ENCODE measurements around the gene CBLC. TPM values are rescaled to one million over a fixed set of nuclear protein-coding genes. Genes with fewer than 3 reads are reported as not detected.

CBLC gene
- total RNA-seq, 3 donors from 2014 or later (not counting 1 experiment from before 2014, with no cell fraction given) = not detected

DNA sequence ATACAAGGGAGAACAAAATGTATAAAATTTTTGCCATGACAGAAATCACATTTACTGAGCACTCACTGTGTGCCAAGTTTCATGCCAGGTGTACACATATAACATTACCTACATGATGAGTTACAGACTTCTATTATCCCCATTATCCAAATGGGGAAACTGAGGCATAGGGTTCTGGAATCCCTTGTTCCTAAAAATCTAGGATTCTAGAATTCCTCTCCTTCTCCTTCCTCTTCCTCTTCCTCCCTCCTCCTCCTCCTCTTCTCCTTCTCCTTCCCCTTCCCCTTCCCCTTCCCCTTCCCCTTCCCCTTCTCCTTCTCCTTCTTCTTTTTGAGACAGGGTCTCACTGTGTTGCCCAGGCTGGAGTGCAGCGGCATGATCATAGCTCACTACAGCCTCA lies 43.3 kb upstream of the CBLC start:
- H3K4me3 ChIP-seq (ENCODE audit: low read length) = no peak overlapping the region
- 0% methylated on average over 1 of the region's 1 CpG for WGBS (ENCODE audit: insufficient coverage)
- DNase-seq (no peak), ATAC-seq (no peak)
- H3K9me3 ChIP-seq (ENCODE audit: control insufficient read depth, insufficient read depth, low read length) = peaks cover 3% of the 10 kb centered on the region
- H3K4me1 ChIP-seq (ENCODE audit: control insufficient read depth, insufficient read depth, low read length) = peaks cover 33% of the 10 kb centered on the region
- H3K4me1 Mint-ChIP-seq = peaks cover 18 to 24% of the 10 kb centered on the region in 2 donors
- no peak overlapping the region for H3K27ac Mint-ChIP-seq
- no peaks in the 10 kb centered on the region for H3K9me3 Mint-ChIP-seq
- no peaks in the 10 kb centered on the region for H3K36me3 Mint-ChIP-seq
- no peaks in the 10 kb centered on the region for H3K36me3 ChIP-seq (ENCODE audit: control insufficient read depth, insufficient read depth, low read length)
- no peaks in the 10 kb centered on the region for H3K27me3 Mint-ChIP-seq (ENCODE audit: low read depth in 2 of 2)
- intact Hi-C loops (cut with micrococcal nuclease) = no loop called here
- H3K27ac ChIP-seq (ENCODE audit: low read length) = no peak overlapping the region
- H3K4me3 Mint-ChIP-seq = no peak overlapping the region
- TF ChIP-seq, protein P1, sequence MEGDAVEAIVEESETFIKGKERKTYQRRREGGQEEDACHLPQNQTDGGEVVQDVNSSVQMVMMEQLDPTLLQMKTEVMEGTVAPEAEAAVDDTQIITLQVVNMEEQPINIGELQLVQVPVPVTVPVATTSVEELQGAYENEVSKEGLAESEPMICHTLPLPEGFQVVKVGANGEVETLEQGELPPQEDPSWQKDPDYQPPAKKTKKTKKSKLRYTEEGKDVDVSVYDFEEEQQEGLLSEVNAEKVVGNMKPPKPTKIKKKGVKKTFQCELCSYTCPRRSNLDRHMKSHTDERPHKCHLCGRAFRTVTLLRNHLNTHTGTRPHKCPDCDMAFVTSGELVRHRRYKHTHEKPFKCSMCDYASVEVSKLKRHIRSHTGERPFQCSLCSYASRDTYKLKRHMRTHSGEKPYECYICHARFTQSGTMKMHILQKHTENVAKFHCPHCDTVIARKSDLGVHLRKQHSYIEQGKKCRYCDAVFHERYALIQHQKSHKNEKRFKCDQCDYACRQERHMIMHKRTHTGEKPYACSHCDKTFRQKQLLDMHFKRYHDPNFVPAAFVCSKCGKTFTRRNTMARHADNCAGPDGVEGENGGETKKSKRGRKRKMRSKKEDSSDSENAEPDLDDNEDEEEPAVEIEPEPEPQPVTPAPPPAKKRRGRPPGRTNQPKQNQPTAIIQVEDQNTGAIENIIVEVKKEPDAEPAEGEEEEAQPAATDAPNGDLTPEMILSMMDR (IDR thresholded peaks at IDR 0.05) = no peak
- H3K27me3 ChIP-seq (ENCODE audit: control insufficient read depth, insufficient read depth, low read length) = no peaks in the 10 kb centered on the region

DNA sequence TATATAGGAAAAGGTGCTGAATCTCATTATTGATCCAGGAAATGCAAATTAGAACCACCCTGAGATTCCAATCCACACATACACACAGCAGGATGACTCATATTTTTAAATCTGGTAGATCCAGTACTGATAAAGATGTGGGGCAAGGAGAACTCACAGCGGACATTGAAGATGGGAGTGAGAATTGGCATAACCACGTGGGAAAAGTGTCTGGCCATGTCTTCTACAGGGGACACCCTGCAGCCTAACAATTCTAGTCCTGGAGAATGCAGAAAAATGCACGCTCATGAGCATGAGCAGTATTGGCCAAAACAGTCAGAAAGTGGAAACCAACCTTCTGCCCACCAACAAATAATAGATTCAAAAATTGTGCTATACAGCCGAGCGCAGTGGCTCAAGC lies 42.7 kb upstream of the CBLC start:
- TF ChIP-seq, protein P1 (IDR thresholded peaks at IDR 0.05) = no peak
- intact Hi-C loops (cut with micrococcal nuclease) = no loop called here
- no peaks in the 10 kb centered on the region for H3K9me3 Mint-ChIP-seq
- ATAC-seq = no peak
- Histone ChIP-seq H3K27ac (ENCODE audit: low read length) (no peak overlapping the region), H3K4me3 (ENCODE audit: low read length) (no peak overlapping the region), H3K36me3 (ENCODE audit: control insufficient read depth, insufficient read depth, low read length) (no peaks in the 10 kb centered on the region), H3K9me3 (ENCODE audit: control insufficient read depth, insufficient read depth, low read length) (peaks cover 3% of the 10 kb centered on the region), H3K4me1 (ENCODE audit: control insufficient read depth, insufficient read depth, low read length) (peaks cover 33% of the 10 kb centered on the region), H3K27me3 (ENCODE audit: control insufficient read depth, insufficient read depth, low read length) (no peaks in the 10 kb centered on the region)
- no peaks in the 10 kb centered on the region for H3K36me3 Mint-ChIP-seq
- H3K4me1 Mint-ChIP-seq = peaks cover 18 to 24% of the 10 kb centered on the region in 2 donors
- no peak overlapping the region for H3K27ac Mint-ChIP-seq
- DNase-seq = no peak
- H3K27me3 Mint-ChIP-seq (ENCODE audit: low read depth in 2 of 2) = no peaks in the 10 kb centered on the region
- 76% methylated on average over 5 of the region's 5 CpGs for WGBS (ENCODE audit: insufficient coverage)
- H3K4me3 Mint-ChIP-seq = no peak overlapping the region

DNA sequence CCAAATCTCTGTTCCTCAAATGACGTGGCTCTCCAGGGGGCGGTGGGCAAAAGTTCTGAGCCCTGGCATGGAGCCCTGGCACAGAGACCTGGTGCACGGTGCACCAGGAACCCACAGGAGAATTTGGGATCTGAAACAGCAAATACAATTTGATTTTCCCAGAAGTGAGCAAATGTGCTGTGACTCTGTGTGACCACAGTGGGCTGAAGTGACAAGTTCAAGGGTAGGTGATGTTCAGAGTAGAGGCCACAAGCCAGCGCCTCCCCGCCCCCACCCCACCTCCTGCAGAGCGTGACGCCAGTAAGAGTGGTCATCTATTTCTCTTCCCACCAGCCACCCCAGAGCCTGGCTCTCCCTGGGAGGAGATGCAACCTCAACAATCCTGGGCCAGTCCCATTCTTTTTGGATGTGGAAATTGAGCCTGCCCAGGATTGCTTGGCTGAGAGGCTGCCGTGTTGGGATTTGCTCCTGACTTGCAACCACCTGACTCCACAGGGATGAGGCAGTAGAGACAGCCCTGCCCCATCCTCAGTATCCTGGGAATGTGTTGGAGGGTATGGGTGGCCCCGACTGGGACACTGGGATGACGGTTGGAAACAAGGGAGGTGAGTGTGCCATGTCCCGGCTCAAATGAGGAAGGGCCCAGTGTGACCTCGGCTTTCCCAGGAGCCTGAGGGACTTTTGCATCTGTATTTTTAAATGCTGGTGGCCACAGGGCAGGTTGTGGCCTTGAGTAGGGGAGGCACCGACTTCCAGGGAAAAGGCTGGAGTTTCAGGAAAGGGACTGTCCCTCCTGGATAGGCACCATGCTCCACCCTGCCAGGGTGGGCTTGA lies 40.2 kb upstream of the CBLC start:
- Mint-ChIP-seq H3K27me3 (ENCODE audit: low read depth in 2 of 2) (no peaks in the 10 kb centered on the region), H3K36me3 (no peaks in the 10 kb centered on the region), H3K9me3 (no peaks in the 10 kb centered on the region), H3K4me1 (peaks cover 18 to 39% of the 10 kb centered on the region in 2 donors), H3K4me3 (peak overlapping the region; percentile 72), H3K27ac (peak overlapping the region; percentile 67 to 77)
- Histone ChIP-seq H3K4me3 (ENCODE audit: low read length) (no peak overlapping the region), H3K27ac (ENCODE audit: low read length) (peak overlapping the region; percentile 14), H3K4me1 (ENCODE audit: control insufficient read depth, insufficient read depth, low read length) (peaks cover 55% of the 10 kb centered on the region), H3K9me3 (ENCODE audit: control insufficient read depth, insufficient read depth, low read length) (peaks cover 3% of the 10 kb centered on the region), H3K27me3 (ENCODE audit: control insufficient read depth, insufficient read depth, low read length) (no peaks in the 10 kb centered on the region), H3K36me3 (ENCODE audit: control insufficient read depth, insufficient read depth, low read length) (no peaks in the 10 kb centered on the region)
- DNase-seq (peak in 1 of 2 donors; percentile 28), ATAC-seq (peak; percentile 53 to 85 (median 68))
- TF ChIP-seq, protein P1 (IDR thresholded peaks at IDR 0.05) = no peak
- intact Hi-C loops (cut with micrococcal nuclease) = loop anchor here (2.0 kb wide), 1 partner anchor 15 kb away; no protein-coding TSS in a partner anchor
- 66% methylated on average over 11 of the region's 13 CpGs for WGBS (ENCODE audit: insufficient coverage)

All from natural killer cell (primary cell).